AG09319 (cell line): ENCODE results near the gene ATN1.
A peak's percentile ranks its signal among the peaks of the same experiment; 100 is the strongest.

Experiments
- DNase-seq: peaks from one replicate; pipeline ENCODE4 v3.0.0-alpha.2; 2010; ENCODE audit warnings: low read depth; ENCODE audit errors: extremely low read depth
- CTCF ChIP-seq: IDR thresholded peaks from 2 replicates; pipeline ENCODE4 v1.5.1; 2011; ENCODE audit warnings: low read depth, mild to moderate bottlenecking, inconsistent platforms, low read length, moderate library complexity

ATN1 gene

GRCh38 chr12:6964605-6965025, 36.9 kb downstream of the ATN1 start:
- no peak for TF ChIP-seq CTCF
- DNase-seq: no peak

GRCh38 chr12:6965026-6965661, 37.4 kb downstream of the ATN1 start:
- TF ChIP-seq CTCF: peak; percentile 93
- DNase-seq: peak; percentile 68

- no peak for DNase-seq
- TF ChIP-seq CTCF: no peak
Observed at GRCh38 chr12:6965714-6966113, 38.0 kb downstream of the ATN1 start.

- no peak for DNase-seq
- no peak for TF ChIP-seq CTCF
Observed at GRCh38 chr12:6966351-6966750, 38.6 kb downstream of the ATN1 start.

GRCh38 chr12:6967651-6968100, 39.9 kb downstream of the ATN1 start:
- no peak for DNase-seq
- no peak for TF ChIP-seq CTCF

- no peak for DNase-seq
- TF ChIP-seq CTCF: no peak
Observed at GRCh38 chr12:6968426-6968825, 40.7 kb downstream of the ATN1 start.

- no peak for DNase-seq
- no peak for TF ChIP-seq CTCF
Observed at GRCh38 chr12:6970096-6970527, 42.4 kb downstream of the ATN1 start.
